Thyroid gland (tissue), 4 donors: ENCODE measurements around the gene TRIM26. TPM values are rescaled to one million over a fixed set of nuclear protein-coding genes. Genes with fewer than 3 reads are reported as not detected.

ENCODE experiments used
- DNase-seq, 2 donors: peaks; one replicate each; pipeline ENCODE4 v3.0.0-alpha.2; 2019
- H3K27ac ChIP-seq, 3 donors: fragments of 200-600 bp; sonication (generic); 1 replicate in 2 of 3; 2 replicates in 1 of 3; pipeline ENCODE4 v1.5.1; 2016 to 2019; ENCODE audit warnings: mild to moderate bottlenecking in 1 of 3, moderate library complexity in 1 of 3
- H3K27me3 ChIP-seq: fragments of 200-600 bp; sonication (generic); one replicate; pipeline ENCODE4 v1.5.1; 2019
- H3K36me3 ChIP-seq, 2 donors: fragments of 200-600 bp; sonication (generic); one replicate each; pipeline ENCODE4 v1.5.1; 2016 to 2019
- H3K4me1 ChIP-seq, 2 donors: fragments of 200-600 bp; sonication (generic); one replicate each; pipeline ENCODE4 v1.5.1; 2017 to 2019
- H3K4me3 ChIP-seq, 3 donors: fragments of 200-600 bp; sonication (generic); replicated peaks in 1 of 3; 1 replicate in 2 of 3; 2 replicates in 1 of 3; pipeline ENCODE4 v1.5.1; 2016; ENCODE audit warnings: mild to moderate bottlenecking in 1 of 3
- H3K9me3 ChIP-seq: fragments of 200-600 bp; sonication (generic); one replicate; pipeline ENCODE4 v1.5.1; 2017
- POLR2A ChIP-seq, 2 donors: fragments of 450-650 bp; IDR thresholded peaks; one replicate each; pipeline ENCODE4 v1.6.1; 2017; ENCODE audit warnings: antibody characterized with exemption in 2 of 2, mild to moderate bottlenecking in 2 of 2, moderate library complexity in 1 of 2
- WGBS, 2 donors: methylation state at CpG; one replicate each; pipeline ENCODE4 v1.1.5; 2017; 5-methylcytosine and 5-hydroxymethylcytosine counted together
- intact Hi-C: fragments of 100-400 bp; cut with DNase I; formaldehyde crosslinking; loops from one replicate; pipeline ENCODE4 v1.15.1; 2023
- total RNA-seq, 4 donors: library from RNA; depleted of rRNA; stranded (reverse); fragments of >200 nt; gene quantifications; one replicate each; pipeline ENCODE4 v1.2.3, GENCODE V29; 2016
- TF ChIP-seq, protein P1 (sequence below), 6 experiments: fragments of 200-600 bp in 3 of 6; fragments of 450-650 bp in 3 of 6; sonication (generic) in 3 of 6; IDR thresholded peaks; one replicate each; pipeline ENCODE4 v1.5.1; 2016 to 2019; ENCODE audit warnings: antibody characterized with exemption in 6 of 6, mild to moderate bottlenecking in 2 of 6, inconsistent platforms in 1 of 6, moderate library complexity in 1 of 6

Gene TRIM26
- total RNA-seq, 4 donors from 2014 or later: 52.9 to 72.2 (median 62.4) TPM

DNA sequence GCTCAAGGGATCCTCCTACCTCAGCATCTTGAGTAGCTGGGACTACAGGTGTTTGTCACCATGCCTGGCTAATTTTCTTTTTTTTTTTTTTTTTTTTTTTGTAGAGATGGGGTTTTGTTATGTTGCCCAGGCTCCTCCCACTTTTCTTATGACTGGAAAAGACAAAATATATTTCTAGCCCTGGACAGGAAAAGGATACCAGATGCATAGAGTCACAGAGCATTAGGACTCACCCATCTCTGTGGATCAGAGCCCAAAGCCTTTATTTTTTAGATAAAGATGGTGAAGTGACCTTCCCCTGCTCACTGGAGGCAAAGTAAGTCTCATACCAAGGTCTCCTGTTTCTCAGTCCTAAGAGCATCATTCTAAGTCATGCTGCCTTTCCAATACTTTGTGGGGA, 55.6 kb downstream of the TRIM26 start:
- intact Hi-C loops: no loop called here
- Histone ChIP-seq H3K36me3 (no peaks in the 10 kb centered on the region), H3K9me3 (no peaks in the 10 kb centered on the region), H3K27me3 (no peaks in the 10 kb centered on the region), H3K4me1 (peaks cover 0 to 7% of the 10 kb centered on the region in 2 donors), H3K27ac (no peak overlapping the region), H3K4me3 (no peak overlapping the region)
- no peak for DNase-seq
- no peak for TF ChIP-seq POLR2A (IDR thresholded peaks at IDR 0.05)
- TF ChIP-seq, protein P1, sequence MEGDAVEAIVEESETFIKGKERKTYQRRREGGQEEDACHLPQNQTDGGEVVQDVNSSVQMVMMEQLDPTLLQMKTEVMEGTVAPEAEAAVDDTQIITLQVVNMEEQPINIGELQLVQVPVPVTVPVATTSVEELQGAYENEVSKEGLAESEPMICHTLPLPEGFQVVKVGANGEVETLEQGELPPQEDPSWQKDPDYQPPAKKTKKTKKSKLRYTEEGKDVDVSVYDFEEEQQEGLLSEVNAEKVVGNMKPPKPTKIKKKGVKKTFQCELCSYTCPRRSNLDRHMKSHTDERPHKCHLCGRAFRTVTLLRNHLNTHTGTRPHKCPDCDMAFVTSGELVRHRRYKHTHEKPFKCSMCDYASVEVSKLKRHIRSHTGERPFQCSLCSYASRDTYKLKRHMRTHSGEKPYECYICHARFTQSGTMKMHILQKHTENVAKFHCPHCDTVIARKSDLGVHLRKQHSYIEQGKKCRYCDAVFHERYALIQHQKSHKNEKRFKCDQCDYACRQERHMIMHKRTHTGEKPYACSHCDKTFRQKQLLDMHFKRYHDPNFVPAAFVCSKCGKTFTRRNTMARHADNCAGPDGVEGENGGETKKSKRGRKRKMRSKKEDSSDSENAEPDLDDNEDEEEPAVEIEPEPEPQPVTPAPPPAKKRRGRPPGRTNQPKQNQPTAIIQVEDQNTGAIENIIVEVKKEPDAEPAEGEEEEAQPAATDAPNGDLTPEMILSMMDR (IDR thresholded peaks at IDR 0.05): no peak

DNA sequence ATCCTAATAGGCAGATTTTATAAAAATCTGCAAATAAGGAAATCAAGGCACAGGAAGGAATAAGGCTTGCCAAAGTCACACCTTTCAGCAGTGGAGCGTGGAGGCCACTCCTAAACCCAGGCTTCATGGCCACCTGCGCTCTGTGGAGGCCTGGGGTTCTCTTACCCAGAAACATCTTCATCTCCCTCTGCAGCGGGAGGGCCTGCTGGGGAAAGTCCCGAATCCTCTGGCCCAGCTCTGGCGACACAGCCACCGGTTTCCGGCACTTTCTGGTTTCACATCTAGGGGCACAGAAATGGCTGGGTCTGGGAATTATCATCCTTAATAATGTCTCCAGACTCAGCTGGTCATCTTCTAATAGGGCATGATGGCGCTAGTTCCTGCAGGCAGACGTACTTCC, 56.4 kb downstream of the TRIM26 start:
- intact Hi-C loops: no loop called here
- TF ChIP-seq, protein P1 (IDR thresholded peaks at IDR 0.05): no peak
- TF ChIP-seq POLR2A (IDR thresholded peaks at IDR 0.05): no peak
- H3K9me3 ChIP-seq: no peaks in the 10 kb centered on the region
- no peaks in the 10 kb centered on the region for H3K36me3 ChIP-seq
- no peaks in the 10 kb centered on the region for H3K27me3 ChIP-seq
- H3K27ac ChIP-seq: no peak overlapping the region
- H3K4me3 ChIP-seq: no peak overlapping the region
- WGBS, 2 donors: 89 to 91% methylated on average over 9 of the region's 9 CpGs
- H3K4me1 ChIP-seq: peaks cover 0 to 7% of the 10 kb centered on the region in 2 donors
- DNase-seq: no peak

DNA sequence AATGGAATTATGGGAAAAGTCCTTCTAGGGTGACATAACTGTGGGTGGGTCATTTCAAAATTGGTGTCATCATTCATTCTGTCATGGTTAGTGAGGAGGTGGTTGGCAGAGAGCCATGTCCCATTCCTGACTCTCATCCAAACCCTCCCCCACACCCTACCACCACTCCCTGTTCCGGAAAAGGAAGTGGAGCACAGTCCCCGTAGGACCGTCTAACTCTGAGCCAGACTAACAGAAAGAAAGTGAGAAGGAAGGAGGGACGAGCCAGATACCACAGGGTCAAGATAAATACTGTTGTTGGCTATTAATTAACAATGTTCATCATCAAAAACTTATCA, 57.0 kb downstream of the TRIM26 start:
- Histone ChIP-seq H3K4me1 (peaks cover 0 to 7% of the 10 kb centered on the region in 2 donors), H3K9me3 (no peaks in the 10 kb centered on the region), H3K4me3 (no peak overlapping the region), H3K27me3 (no peaks in the 10 kb centered on the region), H3K36me3 (no peaks in the 10 kb centered on the region), H3K27ac (no peak overlapping the region)
- WGBS, 2 donors: 39 to 47% methylated on average over 4 of the region's 4 CpGs
- DNase-seq: peak; percentile 10 to 19
- TF ChIP-seq POLR2A (IDR thresholded peaks at IDR 0.05): no peak
- TF ChIP-seq, protein P1 (IDR thresholded peaks at IDR 0.05): no peak
- intact Hi-C loops: no loop called here

DNA sequence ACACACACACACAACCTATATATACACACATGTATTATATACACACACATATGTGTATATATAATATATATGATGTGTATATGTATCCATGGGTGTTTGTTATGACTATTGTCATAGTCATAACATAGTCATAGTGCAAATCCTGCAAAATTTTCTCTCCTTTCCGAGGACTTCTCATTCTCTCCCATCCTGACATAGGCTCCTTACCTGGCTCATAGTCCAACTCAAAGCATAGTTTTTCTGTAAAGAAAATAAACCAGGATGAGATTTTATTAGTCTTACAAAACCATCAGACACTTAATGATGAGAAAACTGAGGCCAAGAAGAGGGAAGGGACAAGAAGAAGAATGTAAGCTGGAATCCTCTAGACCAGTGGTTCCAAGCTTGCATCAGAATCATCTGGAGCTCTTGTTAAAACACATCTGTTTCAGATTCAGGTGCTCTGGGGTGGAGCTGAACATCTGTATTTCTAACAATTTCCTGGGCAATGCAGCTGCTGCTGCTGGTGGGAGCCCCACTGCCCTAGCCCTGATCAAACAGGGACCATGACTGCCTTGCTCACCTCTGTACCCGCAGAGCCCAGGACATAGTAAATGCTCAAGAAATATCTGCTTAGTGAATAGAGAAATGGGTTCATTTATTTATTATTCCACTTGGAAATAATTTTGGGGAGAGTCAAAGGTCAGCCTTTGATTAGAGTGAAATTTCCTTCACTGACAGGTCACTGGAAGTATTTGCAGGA, 57.5 kb downstream of the TRIM26 start:
- intact Hi-C loops: no loop called here
- TF ChIP-seq POLR2A (IDR thresholded peaks at IDR 0.05): no peak
- TF ChIP-seq, protein P1 (IDR thresholded peaks at IDR 0.05): no peak
- Histone ChIP-seq H3K36me3 (no peaks in the 10 kb centered on the region), H3K27ac (no peak overlapping the region), H3K9me3 (no peaks in the 10 kb centered on the region), H3K4me3 (no peak overlapping the region), H3K27me3 (no peaks in the 10 kb centered on the region), H3K4me1 (peaks cover 0 to 7% of the 10 kb centered on the region in 2 donors)
- no peak for DNase-seq
- 94 to 99% methylated on average over 2 of the region's 2 CpGs for WGBS, 2 donors

DNA sequence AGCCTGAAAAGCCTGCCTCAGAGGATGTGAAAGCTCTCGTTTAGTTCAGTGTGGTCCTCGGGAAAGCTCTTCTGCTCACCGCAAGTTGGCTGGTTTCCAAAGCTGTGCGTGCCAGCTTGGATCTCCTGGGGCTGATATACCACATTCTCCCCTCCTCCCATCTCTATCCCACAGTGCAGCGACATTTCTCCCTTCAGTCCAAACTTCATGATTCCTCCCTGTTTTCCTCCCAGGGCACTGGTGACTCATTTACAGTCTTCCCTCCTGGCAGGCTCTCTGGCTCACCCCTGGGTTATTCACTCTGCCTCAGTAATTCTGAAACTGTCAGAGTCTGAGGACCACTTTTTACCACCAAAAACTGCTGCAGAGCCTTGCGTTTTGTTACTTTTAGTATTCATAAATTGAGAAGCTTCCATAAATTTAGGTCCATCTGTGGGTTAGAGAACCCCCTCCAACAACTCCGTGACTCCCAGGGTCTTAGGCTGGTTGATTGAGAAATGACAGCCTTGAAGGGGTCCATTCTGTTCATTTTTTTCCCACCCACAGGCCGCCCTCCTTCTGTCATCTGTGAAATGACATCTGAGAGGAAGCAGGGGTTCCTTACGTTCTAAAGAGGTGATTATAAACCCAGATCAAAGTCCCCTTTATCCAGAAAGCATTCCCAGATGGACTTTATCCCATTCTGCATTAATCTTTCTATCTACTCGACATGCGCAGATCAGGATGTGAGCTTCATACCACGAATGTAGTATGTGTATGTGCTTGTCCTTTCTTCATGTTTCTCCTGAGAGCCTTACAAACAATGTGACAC, 58.3 kb downstream of the TRIM26 start:
- no peak for TF ChIP-seq POLR2A (IDR thresholded peaks at IDR 0.05)
- TF ChIP-seq, protein P1 (IDR thresholded peaks at IDR 0.05): no peak
- no peaks in the 10 kb centered on the region for H3K36me3 ChIP-seq
- no peak for DNase-seq
- 46 to 71% methylated on average over 12 of the region's 12 CpGs for WGBS, 2 donors
- no peaks in the 10 kb centered on the region for H3K9me3 ChIP-seq
- peaks cover 0 to 7% of the 10 kb centered on the region in 2 donors for H3K4me1 ChIP-seq
- no peak overlapping the region for H3K27ac ChIP-seq
- H3K4me3 ChIP-seq: no peak overlapping the region
- H3K27me3 ChIP-seq: no peaks in the 10 kb centered on the region
- intact Hi-C loops: no loop called here
